Motor neuron (in vitro differentiated cells): ENCODE data around the gene CPVL. TPM values are rescaled to one million over a fixed set of nuclear protein-coding genes. Genes with fewer than 3 reads are reported as not detected.

Experiments used
- ATAC-seq, 8 experiments: fragments of 200-7000 bp; cut with Tn5 transposase; replicated peaks in 6 of 8; 2 replicates each; pipeline ENCODE4 v1.8.0; 2021; ENCODE audit warnings: mild to moderate bottlenecking in 8 of 8, moderate library complexity in 8 of 8
- H3K27ac ChIP-seq, 2 donors: fragments of 250-450 bp; sonication (Bioruptor Pico); 2 replicates each; pipeline ENCODE4 v1.9.0; 2021; ENCODE audit warnings: antibody characterized with exemption in 2 of 2, mild to moderate bottlenecking in 2 of 2, moderate library complexity in 1 of 2
- H3K4me1 ChIP-seq, 2 donors: fragments of 250-450 bp; sonication (Bioruptor Pico); replicated peaks in 1 of 2; 2 replicates each; pipeline ENCODE4 v1.6.1; 2021; ENCODE audit warnings: antibody characterized with exemption in 2 of 2, mild to moderate bottlenecking in 2 of 2, moderate library complexity in 1 of 2
- H3K4me3 ChIP-seq, 5 donors: fragments of 250-450 bp; sonication (Bioruptor Pico); 2 replicates each; pipeline ENCODE4 v1.9.0; 2021; ENCODE audit warnings: antibody characterized with exemption in 5 of 5, mild to moderate bottlenecking in 5 of 5, moderate library complexity in 4 of 5
- WGBS, 10 experiments: fragments of 450-650 bp; shearing (Covaris generic); methylation state at CpG; one replicate each; pipeline ENCODE4 v1.0.0; 2022; 5-methylcytosine and 5-hydroxymethylcytosine counted together
- in situ Hi-C, 9 experiments: fragments of 400-800 bp; cut with MboI; loops; one replicate each; pipeline ENCODE4 v1.15.0; 2021; ENCODE audit warnings: low sequenced_read_pairs in 9 of 9, low pct_unique_long_range_greater_than_20kb in 2 of 9; ENCODE audit not compliant: unreplicated experiment in 9 of 9
- total RNA-seq, 8 experiments: library from RNA; unstranded; fragments of 300-600 nt; gene quantifications; 2 replicates each; pipeline versions ENCODE4 v1.2.3 to v1.2.4, GENCODE V29; 2022

Gene CPVL
- total RNA-seq, 8 experiments from 2014 or later: 4.7 to 27.0 (median 6.8) TPM

- Histone ChIP-seq H3K4me3 (no peak overlapping the region), H3K27ac (no peak overlapping the region), H3K4me1 (no peaks in the 10 kb centered on the region)
- in situ Hi-C loops: loop anchor here in 1 of 9 experiments (25.0 kb wide), 1 partner anchor 300 kb away; no protein-coding TSS in a partner anchor
- no peak for ATAC-seq
- 0 to 94% (median 67%) methylated on average over 1 to 4 of the region's 4 CpGs; no CpG with 5 or more reads in 3 of the 10 experiments for WGBS, 10 experiments
Measured at GRCh38 chr7:29112721-29113120, 33.6 kb downstream of the CPVL start.

- Histone ChIP-seq H3K4me1 (no peaks in the 10 kb centered on the region), H3K27ac (no peak overlapping the region), H3K4me3 (no peak overlapping the region)
- no peak for ATAC-seq
- in situ Hi-C loops: loop anchor here in 7 of 9 experiments (10.0 to 25.0 kb wide), 4 partner anchors 145 to 302 kb away; partner anchors contain the start of gene TRIL (in 1 of the 7)
- WGBS, 10 experiments: 60 to 100% (median 100%) methylated on average over 1 to 2 of the region's 2 CpGs; no CpG with 5 or more reads in 2 of the 10 experiments
Measured at GRCh38 chr7:29109899-29110298, 36.4 kb downstream of the CPVL start.

- ATAC-seq: no peak
- Histone ChIP-seq H3K27ac (no peak overlapping the region), H3K4me3 (no peak overlapping the region), H3K4me1 (no peaks in the 10 kb centered on the region)
- 10 to 96% (median 58%) methylated on average over 1 to 3 of the region's 3 CpGs; no CpG with 5 or more reads in 3 of the 10 experiments for WGBS, 10 experiments
- in situ Hi-C loops: loop anchor here in 7 of 9 experiments (10.0 to 25.0 kb wide), 4 partner anchors 145 to 303 kb away; partner anchors contain the start of gene TRIL (in 1 of the 7)
Measured at GRCh38 chr7:29109358-29109757, 37.0 kb downstream of the CPVL start.

- 20 to 100% (median 82%) methylated on average over 1 to 2 of the region's 2 CpGs; no CpG with 5 or more reads in 4 of the 10 experiments for WGBS, 10 experiments
- in situ Hi-C loops: loop anchor here in 7 of 9 experiments (10.0 to 25.0 kb wide), 4 partner anchors 142 to 305 kb away; partner anchors contain the start of gene TRIL (in 1 of the 7)
- H3K27ac ChIP-seq: no peak overlapping the region
- no peak overlapping the region for H3K4me3 ChIP-seq
- H3K4me1 ChIP-seq: no peaks in the 10 kb centered on the region
- ATAC-seq: no peak
Measured at GRCh38 chr7:29107056-29107455, 39.3 kb downstream of the CPVL start.

- in situ Hi-C loops: loop anchor here in 7 of 9 experiments (10.0 to 25.0 kb wide), 4 partner anchors 142 to 306 kb away; partner anchors contain the start of gene TRIL (in 1 of the 7)
- H3K4me1 ChIP-seq: no peaks in the 10 kb centered on the region
- no peak for ATAC-seq
- H3K4me3 ChIP-seq: no peak overlapping the region
- 0 to 100% (median 33%) methylated on average over 1 to 3 of the region's 3 CpGs for WGBS, 10 experiments
- no peak overlapping the region for H3K27ac ChIP-seq
Measured at GRCh38 chr7:29106669-29106988, 39.7 kb downstream of the CPVL start.

GRCh38 chr7:29105752-29106668, 40.3 kb downstream of the CPVL start:
- peak; percentile 74 to 87 (median 82) for ATAC-seq
- in situ Hi-C loops: loop anchor here in 7 of 9 experiments (10.0 to 25.0 kb wide), 4 partner anchors 141 to 306 kb away; partner anchors contain the start of gene TRIL (in 1 of the 7)
- H3K4me3 ChIP-seq: no peak overlapping the region
- 0 to 100% (median 71%) methylated on average over 1 to 3 of the region's 4 CpGs; no CpG with 5 or more reads in 1 of the 10 experiments for WGBS, 10 experiments
- H3K4me1 ChIP-seq: no peaks in the 10 kb centered on the region
- no peak overlapping the region for H3K27ac ChIP-seq

- in situ Hi-C loops: loop anchor here in 7 of 9 experiments (10.0 to 25.0 kb wide), 4 partner anchors 140 to 307 kb away; partner anchors contain the start of gene TRIL (in 1 of the 7)
- no peak for ATAC-seq
- H3K4me1 ChIP-seq: no peaks in the 10 kb centered on the region
- H3K27ac ChIP-seq: no peak overlapping the region
- WGBS, 10 experiments: 17 to 100% (median 67%) methylated on average over 1 to 4 of the region's 4 CpGs; no CpG with 5 or more reads in 2 of the 10 experiments
- no peak overlapping the region for H3K4me3 ChIP-seq
Measured at GRCh38 chr7:29105191-29105590, 41.1 kb downstream of the CPVL start.

- in situ Hi-C loops: loop anchor here in 8 of 9 experiments (5.0 to 25.0 kb wide), 5 partner anchors 138 to 310 kb away; partner anchors contain the start of gene TRIL (in 1 of the 8)
- 0 to 31% (median 12%) methylated on average over 4 to 7 of the region's 7 CpGs; no CpG with 5 or more reads in 1 of the 10 experiments for WGBS, 10 experiments
- Histone ChIP-seq H3K27ac (no peak overlapping the region), H3K4me1 (no peaks in the 10 kb centered on the region), H3K4me3 (no peak overlapping the region)
- peak in 5 of 8 experiments; percentile 24 to 73 (median 44) for ATAC-seq
Measured at GRCh38 chr7:29102558-29103151, 43.7 kb downstream of the CPVL start.

- Histone ChIP-seq H3K4me3 (no peak overlapping the region), H3K27ac (no peak overlapping the region), H3K4me1 (no peaks in the 10 kb centered on the region)
- 36 to 100% (median 94%) methylated on average over 1 of the region's 1 CpG; no CpG with 5 or more reads in 4 of the 10 experiments for WGBS, 10 experiments
- in situ Hi-C loops: loop anchor here in 8 of 9 experiments (5.0 to 25.0 kb wide), 5 partner anchors 136 to 311 kb away; partner anchors contain the start of gene TRIL (in 1 of the 8)
- no peak for ATAC-seq
Measured at GRCh38 chr7:29100924-29101323, 45.4 kb downstream of the CPVL start.

GRCh38 chr7:29099896-29100847, 46.2 kb downstream of the CPVL start:
- in situ Hi-C loops: loop anchor here in 8 of 9 experiments (5.0 to 25.0 kb wide), 5 partner anchors 135 to 312 kb away; partner anchors contain the start of gene TRIL (in 1 of the 8)
- Histone ChIP-seq H3K4me3 (no peak overlapping the region), H3K4me1 (no peaks in the 10 kb centered on the region), H3K27ac (no peak overlapping the region)
- WGBS, 10 experiments: 90 to 100% (median 100%) methylated on average over 1 to 4 of the region's 5 CpGs; no CpG with 5 or more reads in 7 of the 10 experiments
- no peak for ATAC-seq

- no peak overlapping the region for H3K27ac ChIP-seq
- in situ Hi-C loops: no loop called here
- WGBS, 10 experiments: 75 to 100% (median 95%) methylated on average over 1 to 4 of the region's 5 CpGs; no CpG with 5 or more reads in 5 of the 10 experiments
- no peaks in the 10 kb centered on the region for H3K4me1 ChIP-seq
- H3K4me3 ChIP-seq: no peak overlapping the region
- ATAC-seq: peak in 1 of 8 experiments; percentile 33
Measured at GRCh38 chr7:29096446-29096730, 49.9 kb downstream of the CPVL start.
